Left lung (tissue), 10 donors: ENCODE results near the gene RFTN1. TPM values are rescaled to one million over a fixed set of nuclear protein-coding genes. Genes with fewer than 3 reads are reported as not detected.
A peak's percentile ranks its signal among the peaks of the same experiment; 100 is the strongest.

Experiments
- ATAC-seq: fragments of 200-7000 bp; cut with Tn5 transposase; one replicate; pipeline ENCODE4 v1.9.1; 2020; ENCODE audit warnings: moderate library complexity
- DNase-seq, 4 donors: peaks; one replicate each; pipeline ENCODE4 v3.0.0-alpha.2; 2013 to 2020
- H3K27ac ChIP-seq, 2 donors: fragments of 200-600 bp; sonication (generic) in 1 of 2; one replicate each; pipeline versions ENCODE4 v1.5.0 to v1.8.0; 2020 to 2021
- H3K27me3 ChIP-seq, 2 donors: fragments of 200-600 bp; sonication (generic) in 1 of 2; one replicate each; pipeline versions ENCODE4 v1.5.0 to v1.8.0; 2020 to 2021
- H3K36me3 ChIP-seq, 2 donors: fragments of 200-600 bp; sonication (generic) in 1 of 2; one replicate each; pipeline versions ENCODE4 v1.5.0 to v1.8.0; 2020 to 2021
- H3K4me1 ChIP-seq, 2 donors: fragments of 200-600 bp; one replicate each; pipeline ENCODE4 v1.8.0; 2021
- H3K4me3 ChIP-seq, 2 donors: fragments of 200-600 bp; sonication (generic) in 1 of 2; one replicate each; pipeline versions ENCODE4 v1.5.0 to v1.8.0; 2020 to 2021; ENCODE audit warnings: mild to moderate bottlenecking in 1 of 2
- H3K9me3 ChIP-seq, 2 donors: fragments of 200-600 bp; sonication (generic) in 1 of 2; one replicate each; pipeline versions ENCODE4 v1.5.0 to v1.8.0; 2020 to 2021
- intact Hi-C, 2 donors: fragments of 100-400 bp; cut with DNase I; formaldehyde crosslinking; loops; one replicate each; pipeline versions ENCODE4 v1.11.2 to v1.14.2; 2022
- polyA plus RNA-seq, 6 donors: library from polyadenylated mRNA; unstranded; fragments of 120-200 nt; gene quantifications; one replicate each; pipeline ENCODE4 v1.2.1, GENCODE V29; 2013; ENCODE audit not compliant: insufficient read length in 6 of 6
- total RNA-seq, 2 donors: library from RNA; stranded (reverse); fragmentation: NEBNext Ultra II Directional; extraction: Animal tissue kit (Norgen Biotek cat#: 25700); gene quantifications; one replicate each; pipeline ENCODE4 v1.2.1, GENCODE V29; 2021
- TF ChIP-seq, protein P1 (sequence below), 2 donors: fragments of 200-600 bp; sonication (generic) in 1 of 2; IDR thresholded peaks; one replicate each; pipeline versions ENCODE4 v1.5.0 to v1.8.0; 2021; ENCODE audit warnings: antibody characterized with exemption in 2 of 2
- donor health status: DM: no; HTN: yes; CAD: no.
- donor health status: DM: no; HTN: no; CAD: no.

The RFTN1 gene
- total and polyA plus RNA-seq, 8 donors, result 47.2 to 85.1 (median 67.6) TPM

DNA sequence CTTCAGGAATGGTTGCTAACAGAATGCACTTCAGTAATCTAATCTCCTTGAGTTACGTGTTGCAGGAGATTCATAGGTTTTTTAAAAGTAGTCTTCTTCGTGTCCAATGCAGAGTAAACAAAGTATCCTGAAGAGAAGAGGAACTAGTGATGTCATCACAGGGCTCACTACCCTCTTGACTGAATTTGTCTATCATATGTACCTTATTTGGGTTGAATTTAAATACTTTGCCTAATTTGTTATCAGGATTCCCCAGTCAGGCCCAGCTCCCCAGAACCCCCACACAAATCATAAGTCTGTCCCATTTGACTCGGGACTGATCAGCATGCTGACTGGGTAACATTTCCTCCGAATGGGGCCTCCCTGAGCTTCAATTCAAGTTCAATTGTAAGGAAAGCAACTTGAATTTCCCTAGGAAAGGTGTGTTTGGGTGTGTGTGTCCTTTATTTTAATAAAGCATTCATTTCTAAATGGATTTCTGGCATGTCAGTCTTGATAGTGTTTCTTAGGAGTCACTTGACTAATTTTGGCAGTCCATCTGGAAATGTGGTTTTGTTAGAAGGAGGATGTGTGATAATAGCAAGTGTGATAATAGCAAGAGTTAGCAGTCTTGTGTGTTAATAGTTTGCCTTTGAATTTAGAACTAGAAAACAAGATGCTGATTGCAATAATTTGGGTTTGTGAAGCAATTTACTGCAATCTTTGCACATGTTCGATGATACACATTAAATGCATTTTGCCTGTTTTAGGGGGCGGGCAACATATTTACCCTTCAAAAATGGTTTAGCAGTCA, 226.6 kb downstream of the RFTN1 start:
- peaks cover 7 to 34% of the 10 kb centered on the region in 2 donors for H3K4me1 ChIP-seq
- no peak for DNase-seq
- H3K36me3 ChIP-seq, result peaks cover 0 to 21% of the 10 kb centered on the region in 2 donors
- peak overlapping the region in 1 of 2 donors; percentile 42 for H3K27ac ChIP-seq
- intact Hi-C loops, result loop anchor here in 1 of 2 donors (5.0 kb wide), 1 partner anchor 265 kb away; no protein-coding TSS in a partner anchor
- no peaks in the 10 kb centered on the region for H3K27me3 ChIP-seq
- H3K9me3 ChIP-seq, result no peaks in the 10 kb centered on the region
- TF ChIP-seq, protein P1, sequence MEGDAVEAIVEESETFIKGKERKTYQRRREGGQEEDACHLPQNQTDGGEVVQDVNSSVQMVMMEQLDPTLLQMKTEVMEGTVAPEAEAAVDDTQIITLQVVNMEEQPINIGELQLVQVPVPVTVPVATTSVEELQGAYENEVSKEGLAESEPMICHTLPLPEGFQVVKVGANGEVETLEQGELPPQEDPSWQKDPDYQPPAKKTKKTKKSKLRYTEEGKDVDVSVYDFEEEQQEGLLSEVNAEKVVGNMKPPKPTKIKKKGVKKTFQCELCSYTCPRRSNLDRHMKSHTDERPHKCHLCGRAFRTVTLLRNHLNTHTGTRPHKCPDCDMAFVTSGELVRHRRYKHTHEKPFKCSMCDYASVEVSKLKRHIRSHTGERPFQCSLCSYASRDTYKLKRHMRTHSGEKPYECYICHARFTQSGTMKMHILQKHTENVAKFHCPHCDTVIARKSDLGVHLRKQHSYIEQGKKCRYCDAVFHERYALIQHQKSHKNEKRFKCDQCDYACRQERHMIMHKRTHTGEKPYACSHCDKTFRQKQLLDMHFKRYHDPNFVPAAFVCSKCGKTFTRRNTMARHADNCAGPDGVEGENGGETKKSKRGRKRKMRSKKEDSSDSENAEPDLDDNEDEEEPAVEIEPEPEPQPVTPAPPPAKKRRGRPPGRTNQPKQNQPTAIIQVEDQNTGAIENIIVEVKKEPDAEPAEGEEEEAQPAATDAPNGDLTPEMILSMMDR (IDR thresholded peaks at IDR 0.05), result no peak
- peak overlapping the region in 1 of 2 donors; percentile 10 for H3K4me3 ChIP-seq
- ATAC-seq, result no peak

DNA sequence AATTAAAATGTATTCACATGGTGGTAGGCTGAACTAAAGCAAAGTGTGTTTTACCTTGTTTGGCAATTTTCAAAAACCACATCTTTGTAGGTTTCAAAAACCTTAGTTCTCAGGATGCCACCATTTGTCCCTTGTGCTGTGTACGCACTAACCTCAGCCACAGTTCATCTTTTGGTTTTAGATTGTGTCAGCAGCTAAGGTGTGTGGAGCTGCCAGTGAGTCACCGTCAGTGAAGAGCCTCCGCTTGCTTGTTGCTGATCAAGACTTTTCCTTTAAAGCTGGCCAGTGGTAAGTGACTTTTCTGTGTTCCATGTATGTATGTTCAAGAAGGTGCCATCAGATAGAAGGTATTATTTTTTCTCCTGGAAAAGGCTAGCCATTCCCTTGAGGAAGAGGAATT, 227.3 kb downstream of the RFTN1 start:
- Histone ChIP-seq H3K36me3 (peaks cover 0 to 21% of the 10 kb centered on the region in 2 donors), H3K4me1 (peaks cover 7 to 28% of the 10 kb centered on the region in 2 donors), H3K27ac (peak overlapping the region in 1 of 2 donors; percentile 42), H3K9me3 (no peaks in the 10 kb centered on the region), H3K4me3 (peak overlapping the region in 1 of 2 donors; percentile 10), H3K27me3 (no peaks in the 10 kb centered on the region)
- no peak for DNase-seq
- ATAC-seq, result peak; percentile 7
- TF ChIP-seq, protein P1 (IDR thresholded peaks at IDR 0.05), result no peak
- intact Hi-C loops, result loop anchor here in 1 of 2 donors (5.0 kb wide), 1 partner anchor 266 kb away; no protein-coding TSS in a partner anchor

DNA sequence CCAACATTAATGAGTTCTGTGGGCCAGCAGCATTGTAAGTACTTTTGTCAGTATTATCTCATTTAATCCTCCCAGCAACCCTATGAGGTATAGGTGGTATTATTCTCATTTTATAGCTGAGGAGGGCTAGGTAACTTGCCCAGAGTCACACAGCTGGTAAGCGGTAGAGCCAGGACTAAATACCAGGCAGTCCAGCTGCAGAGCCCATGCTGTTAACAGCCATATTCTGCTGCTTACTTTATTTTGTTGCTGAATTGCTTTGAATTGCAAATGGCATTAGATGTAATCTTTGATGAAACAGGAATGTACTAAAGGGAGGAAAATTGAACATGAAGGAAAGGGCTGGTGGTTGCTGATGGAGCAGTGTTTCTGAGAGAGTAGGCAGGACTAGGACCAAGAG, 228.9 kb downstream of the RFTN1 start:
- Histone ChIP-seq H3K36me3 (peaks cover 0 to 21% of the 10 kb centered on the region in 2 donors), H3K4me1 (peaks cover 0 to 18% of the 10 kb centered on the region in 2 donors), H3K9me3 (no peaks in the 10 kb centered on the region), H3K4me3 (no peak overlapping the region), H3K27me3 (no peaks in the 10 kb centered on the region), H3K27ac (no peak overlapping the region)
- TF ChIP-seq, protein P1 (IDR thresholded peaks at IDR 0.05), result no peak
- intact Hi-C loops, result loop anchor here in 1 of 2 donors (5.0 kb wide), 1 partner anchor 268 kb away; no protein-coding TSS in a partner anchor
- DNase-seq (no peak), ATAC-seq (no peak)

DNA sequence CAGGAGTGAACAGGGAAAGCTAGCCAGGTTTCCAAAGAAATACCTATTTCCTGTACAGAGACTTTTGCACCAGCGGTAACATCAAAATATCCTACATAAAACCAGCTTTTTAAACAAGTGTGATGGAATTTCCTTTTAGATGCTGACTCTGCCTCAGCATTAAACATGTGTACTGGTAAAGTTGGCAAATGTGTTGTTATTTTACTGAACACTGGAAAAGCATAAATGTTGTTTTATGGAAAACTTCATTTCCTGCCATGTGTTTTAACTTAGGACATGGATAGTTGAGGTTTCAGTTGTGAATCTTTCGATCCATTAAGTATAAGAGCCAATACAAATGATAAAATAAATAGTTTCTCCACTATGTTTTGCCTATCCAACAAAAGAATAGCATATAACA, 232.8 kb downstream of the RFTN1 start:
- H3K4me1 ChIP-seq, result no peaks in the 10 kb centered on the region
- TF ChIP-seq, protein P1 (IDR thresholded peaks at IDR 0.05), result no peak
- ATAC-seq (no peak), DNase-seq (no peak)
- no peak overlapping the region for H3K27ac ChIP-seq
- H3K4me3 ChIP-seq, result no peak overlapping the region
- intact Hi-C loops, result no loop called here
- H3K9me3 ChIP-seq, result no peaks in the 10 kb centered on the region
- H3K36me3 ChIP-seq, result peaks cover 0 to 28% of the 10 kb centered on the region in 2 donors
- no peaks in the 10 kb centered on the region for H3K27me3 ChIP-seq

DNA sequence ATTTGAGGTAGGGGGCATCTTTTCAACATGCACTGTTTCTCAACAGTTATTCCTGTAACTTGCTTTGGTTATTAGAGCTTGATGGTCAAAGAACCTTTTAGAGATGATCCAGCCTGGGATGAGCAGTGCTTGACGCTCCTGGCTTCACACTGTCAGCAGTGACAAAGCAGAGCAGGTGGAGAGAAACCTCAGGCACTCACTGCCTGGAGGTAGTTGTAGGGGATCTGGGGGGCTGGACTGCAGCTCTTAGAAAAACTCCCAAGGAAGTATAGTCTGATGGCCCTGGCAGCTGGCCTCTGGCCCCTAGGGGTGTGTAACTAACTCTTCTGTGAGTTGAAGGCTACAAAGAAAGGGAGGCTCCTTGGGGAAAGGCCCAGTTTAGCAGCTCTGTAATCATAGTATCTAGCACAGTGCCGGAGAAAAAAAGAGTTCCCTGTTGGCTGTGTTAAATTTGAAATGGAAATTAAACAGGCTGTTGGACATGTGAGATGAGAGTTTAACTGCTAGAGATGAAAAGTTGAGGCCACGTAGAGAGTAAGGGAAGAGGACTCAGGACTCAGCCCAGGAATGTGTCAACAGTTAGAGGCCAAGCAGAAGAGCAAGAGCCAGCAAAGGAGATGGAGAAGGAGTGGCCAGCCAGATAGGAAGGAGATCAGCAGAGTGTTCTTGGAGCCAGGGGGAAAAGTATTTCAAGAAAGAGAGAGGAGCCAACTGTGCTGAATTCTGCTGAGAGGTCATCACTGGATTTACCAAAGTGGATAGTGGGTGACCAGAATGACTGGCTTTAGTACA, 234.3 kb downstream of the RFTN1 start:
- DNase-seq, result no peak
- peaks cover 0 to 28% of the 10 kb centered on the region in 2 donors for H3K36me3 ChIP-seq
- H3K27me3 ChIP-seq, result no peaks in the 10 kb centered on the region
- H3K4me1 ChIP-seq, result no peaks in the 10 kb centered on the region
- H3K4me3 ChIP-seq, result no peak overlapping the region
- no peak for ATAC-seq
- intact Hi-C loops, result no loop called here
- TF ChIP-seq, protein P1 (IDR thresholded peaks at IDR 0.05), result no peak
- no peak overlapping the region for H3K27ac ChIP-seq
- H3K9me3 ChIP-seq, result no peaks in the 10 kb centered on the region
